Measurements from ENCODE around the gene PRR5L.
"Not testable (repeated sequence)": the region's sequence is repeated elsewhere in the genome, so short reads cannot be mapped to it uniquely, and the experiment has no call there.

Gene PRR5L

GRCh38 chr11:36281850-36282249, 14.2 kb upstream of the PRR5L start:
- no peak for DNase-seq (ENCODE audit: low spot score)

DNA sequence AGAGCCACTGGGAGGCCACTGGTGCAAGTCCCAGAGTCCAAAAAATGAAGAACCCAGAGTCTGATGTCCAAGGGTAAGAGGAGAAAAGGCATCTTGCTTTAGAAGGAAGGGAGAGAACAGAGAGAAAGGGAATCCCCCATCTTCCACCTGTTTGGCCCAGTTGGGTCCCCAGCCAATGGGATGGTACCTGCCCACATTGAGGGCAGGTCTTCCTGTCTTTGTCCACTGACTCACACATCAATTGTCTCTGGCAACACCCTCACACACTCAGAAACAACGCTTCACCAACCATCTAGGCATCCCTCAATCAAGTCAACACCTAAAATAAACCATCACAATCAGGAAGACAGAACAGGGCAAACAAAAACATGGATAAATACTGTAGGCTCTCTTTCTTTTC, 13.2 kb upstream of the PRR5L start:
- no peak for DNase-seq (ENCODE audit: low spot score)

- DNase-seq (ENCODE audit: low spot score): no peak
These were observed 7.5 kb upstream of the PRR5L start for GRCh38 chr11:36288442-36289225.

DNA sequence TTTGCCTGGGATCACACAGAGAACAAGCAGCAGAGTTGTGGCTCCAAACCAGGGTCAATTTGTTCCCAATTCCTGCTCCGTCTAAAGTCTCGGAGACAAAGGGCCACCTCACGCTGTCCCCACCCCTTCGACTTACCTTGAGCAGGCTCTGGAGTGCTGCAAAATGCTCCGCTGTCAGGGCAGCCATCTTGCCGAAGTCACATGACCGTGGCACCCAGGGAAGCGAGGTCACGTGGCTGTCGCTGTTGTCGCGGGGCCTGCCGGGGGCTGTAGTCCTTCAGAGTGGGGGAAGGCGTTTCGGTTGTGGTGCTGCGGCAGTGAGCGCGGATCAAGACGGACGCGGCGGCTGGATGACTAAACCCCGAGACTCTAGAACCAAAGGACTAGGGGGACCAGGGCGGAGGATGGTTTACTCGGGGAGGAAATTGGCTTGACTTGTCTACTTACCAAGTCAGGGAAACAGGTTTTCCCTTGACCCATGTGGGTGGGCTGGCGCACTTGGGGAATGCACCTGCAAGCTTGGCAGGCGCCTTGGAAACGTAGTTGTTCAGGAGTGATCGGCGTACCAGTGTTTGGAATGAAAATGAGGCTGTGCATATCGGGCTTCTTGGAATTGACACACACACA, 6.7 kb upstream of the PRR5L start, which contains the start of gene COMMD9:
TSS of gene COMMD9 (minus strand) at position 199 of the 627 bp plus-strand sequence. CDS start at position 187, 12 bp downstream.
- DNase-seq (ENCODE audit: low spot score): peak; percentile 95

- peak; percentile 59 for DNase-seq (ENCODE audit: low spot score)
These were observed 3.8 kb upstream of the PRR5L start for GRCh38 chr11:36292311-36292722.

DNA sequence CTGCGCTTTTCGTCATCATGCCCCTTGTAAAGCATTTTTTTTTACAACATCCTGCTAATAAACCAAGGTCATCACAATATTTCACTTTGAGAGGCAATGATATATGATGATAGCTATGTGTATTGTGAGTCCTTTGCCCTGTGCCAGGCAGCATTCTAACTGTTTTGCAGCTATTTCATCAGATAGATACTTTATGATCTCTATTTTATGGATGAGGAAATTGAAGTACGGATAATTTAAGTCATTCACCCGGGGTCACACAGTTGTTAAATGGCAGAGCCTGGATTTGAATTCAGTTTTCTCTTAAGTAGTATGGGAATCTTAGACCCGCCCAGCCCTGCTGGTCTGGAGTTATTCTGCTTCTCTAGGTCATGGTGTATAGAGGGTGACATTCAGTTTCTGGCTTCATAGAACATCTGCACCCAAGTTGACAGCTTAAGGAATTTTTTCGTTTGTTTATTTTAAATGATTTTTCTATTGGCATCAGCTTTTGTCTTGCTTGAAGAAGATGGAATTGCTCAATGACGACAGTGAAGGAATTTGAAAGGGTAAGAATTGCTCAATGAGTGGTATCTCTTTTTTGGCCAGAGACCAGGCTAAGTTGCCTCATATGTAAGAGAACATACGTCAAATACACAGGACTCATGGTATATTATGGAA, 926 bp downstream of the PRR5L start:
- DNase-seq (ENCODE audit: low spot score): no peak

- DNase-seq (ENCODE audit: low spot score): no peak
These were observed 4.6 kb downstream of the PRR5L start for GRCh38 chr11:36300650-36301049.

DNA sequence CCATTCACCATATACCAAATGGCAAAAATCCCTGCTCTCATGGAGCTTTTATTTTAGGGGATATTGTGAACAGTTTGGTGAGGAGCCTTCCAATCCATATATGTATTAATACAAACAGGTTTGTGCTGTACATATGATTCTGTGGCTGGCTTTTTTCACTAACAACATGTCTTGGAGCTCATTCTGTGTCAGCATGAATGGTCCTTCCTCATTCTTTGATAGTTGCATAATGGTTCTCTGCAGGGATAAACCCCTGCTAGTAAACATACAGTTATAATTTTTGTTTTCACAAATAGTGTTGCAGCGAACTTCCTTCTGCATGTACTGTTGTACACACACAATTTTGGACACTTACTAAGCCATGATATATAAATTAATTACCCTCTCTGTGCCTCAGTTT, 8.3 kb downstream of the PRR5L start:
- no peak for DNase-seq (ENCODE audit: low spot score)

- DNase-seq (ENCODE audit: low spot score): no peak
These were observed 9.0 kb downstream of the PRR5L start for GRCh38 chr11:36305047-36305446.

DNA sequence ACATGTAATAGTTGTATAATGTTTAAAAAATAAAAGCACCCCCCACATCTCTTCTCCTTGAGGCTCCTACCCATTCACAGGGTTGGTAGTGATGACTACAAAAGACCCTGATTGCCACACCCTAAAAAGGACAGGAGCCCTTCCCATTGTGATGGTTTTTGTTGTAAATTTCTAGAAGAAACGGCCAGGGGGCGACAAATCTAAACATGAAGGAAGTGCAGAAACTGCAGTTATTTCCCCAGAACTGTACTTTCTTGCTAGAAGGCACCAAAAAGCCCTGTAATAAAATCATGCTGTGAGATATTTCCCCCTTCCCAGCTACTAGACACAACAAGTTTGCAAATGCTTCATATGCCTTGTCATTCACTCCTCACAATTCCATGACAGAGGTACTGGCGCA, 10.8 kb downstream of the PRR5L start:
- DNase-seq (ENCODE audit: low spot score): no peak

DNA sequence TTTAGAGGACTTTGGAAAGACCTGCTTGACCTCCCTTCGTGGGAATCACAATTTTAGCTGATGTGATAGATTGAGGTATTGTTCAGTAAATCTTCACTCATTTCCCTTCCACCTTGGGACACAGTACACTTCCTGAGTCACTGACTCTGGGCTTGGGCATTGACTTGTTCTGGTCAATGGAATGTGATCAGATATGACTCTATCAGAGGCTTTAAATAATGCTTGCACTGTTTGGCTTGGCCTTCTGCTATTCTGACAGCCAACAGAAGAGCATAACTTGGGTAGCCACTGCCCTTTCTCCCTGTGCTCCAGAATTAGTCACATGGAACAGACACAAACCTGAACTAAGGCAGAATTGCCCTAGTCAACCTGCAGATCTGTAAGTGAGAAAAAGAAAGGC, 12.5 kb downstream of the PRR5L start:
- no peak for DNase-seq (ENCODE audit: low spot score)

DNA sequence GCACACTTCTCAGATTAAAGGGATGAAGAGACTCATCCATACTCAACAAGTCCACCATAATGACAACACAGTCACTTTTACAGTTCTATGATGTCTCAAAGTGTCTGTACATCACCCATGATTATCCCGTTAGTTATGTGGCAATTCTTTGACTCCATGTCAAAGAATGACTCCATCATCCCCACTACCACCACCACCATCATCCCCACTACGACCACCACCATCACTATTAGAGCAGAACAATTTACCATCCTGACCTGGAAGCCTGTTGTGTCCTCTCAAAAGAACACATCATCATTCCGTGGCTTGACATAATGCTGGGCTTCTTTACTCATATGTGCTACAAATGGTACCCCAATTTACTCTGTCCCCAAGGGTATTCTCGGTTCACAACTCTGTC, 13.7 kb downstream of the PRR5L start:
- no peak for DNase-seq (ENCODE audit: low spot score)

- DNase-seq (ENCODE audit: low spot score): no peak
These were observed 16.0 kb downstream of the PRR5L start for GRCh38 chr11:36311926-36312595.

- no peak for DNase-seq (ENCODE audit: low spot score)
These were observed 16.8 kb downstream of the PRR5L start for GRCh38 chr11:36312611-36313472.

- no peak for DNase-seq (ENCODE audit: low spot score)
These were observed 17.8 kb downstream of the PRR5L start for GRCh38 chr11:36313750-36314433.

GRCh38 chr11:36314434-36314767, 18.3 kb downstream of the PRR5L start:
- DNase-seq (ENCODE audit: low spot score): no peak

DNA sequence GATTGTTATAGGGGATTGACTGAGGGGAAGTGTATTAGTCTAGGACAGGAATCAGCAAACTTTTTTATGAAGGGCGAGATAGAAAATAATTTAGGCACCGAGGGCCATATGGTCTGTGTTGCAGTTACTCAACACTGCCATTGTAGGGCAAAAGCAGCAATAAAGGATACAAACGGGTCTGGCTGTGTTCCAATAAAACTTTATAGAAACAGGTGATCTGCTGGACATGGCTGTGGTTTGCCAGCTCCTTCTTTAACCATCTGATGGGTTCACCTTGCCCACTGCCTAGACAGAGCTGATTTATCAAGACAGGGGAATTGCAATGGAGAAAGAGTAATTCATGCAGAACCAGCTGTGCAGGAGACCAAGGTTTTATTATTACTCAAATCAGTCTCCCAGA, 20.0 kb downstream of the PRR5L start:
- no peak for DNase-seq (ENCODE audit: low spot score)

GRCh38 chr11:36317992-36318391, 21.9 kb downstream of the PRR5L start:
- no peak for DNase-seq (ENCODE audit: low spot score)

- DNase-seq (ENCODE audit: low spot score): not testable (repeated sequence)
These were observed 28.9 kb downstream of the PRR5L start for GRCh38 chr11:36324956-36325355.

DNA sequence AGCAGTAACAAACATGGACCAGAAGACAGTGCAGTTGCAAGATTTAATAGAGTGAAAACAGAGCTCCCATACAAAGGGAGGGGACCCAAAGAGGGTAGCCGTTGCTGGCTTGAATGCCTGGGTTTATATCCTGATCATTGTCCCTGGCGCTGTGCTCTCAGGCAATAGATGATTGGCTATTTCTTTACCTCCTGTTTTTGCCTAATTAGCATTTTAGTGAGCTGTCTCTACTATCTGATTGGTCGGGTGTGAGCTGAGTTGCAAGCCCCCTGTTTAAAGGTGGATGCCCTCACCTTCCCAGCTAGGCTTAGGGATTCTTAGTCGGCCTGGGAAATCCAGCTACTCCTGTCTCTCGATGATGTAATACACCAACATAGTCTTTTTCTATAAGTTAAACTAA, 29.3 kb downstream of the PRR5L start:
- DNase-seq (ENCODE audit: low spot score): not testable (repeated sequence)

Data from COLO829 (cell line).